ENCODE results near the gene RAB1A. TPM values are rescaled to one million over a fixed set of nuclear protein-coding genes. Genes with fewer than 3 reads are reported as not detected.

The RAB1A gene
- total RNA-seq, 2 donors from 2014 or later, result 187 to 212 TPM

GRCh38 chr2:65057054-65057375 is 72.9 kb downstream of the RAB1A start:
- DNase-seq, result no peak
- no peaks in the 10 kb centered on the region for H3K27me3 ChIP-seq
- peaks cover 6% of the 10 kb centered on the region for H3K4me1 ChIP-seq
- H3K9me3 ChIP-seq, result no peaks in the 10 kb centered on the region
- intact Hi-C loops (cut with DNase I), result no loop called here
- TF ChIP-seq CTCF (IDR thresholded peaks at IDR 0.05), result no peak
- H3K36me3 ChIP-seq, result no peaks in the 10 kb centered on the region
- H3K27ac ChIP-seq, result peak overlapping the region; percentile 84
- peak overlapping the region; percentile 93 for H3K4me3 ChIP-seq
- H3K9ac ChIP-seq (ENCODE audit: low read depth in 2 of 2, low read length in 2 of 2), result peak overlapping the region; percentile 83 to 92

- DNase-seq, result peak; percentile 98
- H3K4me1 ChIP-seq, result peaks cover 6% of the 10 kb centered on the region
- H3K9ac ChIP-seq (ENCODE audit: low read depth in 2 of 2, low read length in 2 of 2), result peak within 1 kb of the TSS; percentile 83 to 92
- no peak for TF ChIP-seq CTCF (IDR thresholded peaks at IDR 0.05)
- peak within 1 kb of the TSS; percentile 84 for H3K27ac ChIP-seq
- H3K4me3 ChIP-seq, result peak within 1 kb of the TSS; percentile 93
- H3K9me3 ChIP-seq, result no peaks in the 10 kb centered on the region
- intact Hi-C loops (cut with DNase I), result no loop called here
- no peaks in the 10 kb centered on the region for H3K36me3 ChIP-seq
- H3K27me3 ChIP-seq, result no peaks in the 10 kb centered on the region
These were observed 73.5 kb downstream of the RAB1A start, which contains the start of gene CEP68 for GRCh38 chr2:65056215-65057053. TSS of gene CEP68 (plus strand) at chr2:65056416. CDS start at chr2:65069445, 13,029 bp downstream.

- Histone ChIP-seq H3K27me3 (no peaks in the 10 kb centered on the region), H3K27ac (peak overlapping the region; percentile 84), H3K4me3 (peak overlapping the region; percentile 93), H3K9ac (ENCODE audit: low read depth in 2 of 2, low read length in 2 of 2) (peak overlapping the region; percentile 70 to 83), H3K36me3 (no peaks in the 10 kb centered on the region), H3K4me1 (peaks cover 6% of the 10 kb centered on the region), H3K9me3 (no peaks in the 10 kb centered on the region)
- TF ChIP-seq CTCF (IDR thresholded peaks at IDR 0.05), result no peak
- intact Hi-C loops (cut with DNase I), result no loop called here
- DNase-seq, result no peak
These were observed 74.3 kb downstream of the RAB1A start for GRCh38 chr2:65055422-65056214.

- Histone ChIP-seq H3K27ac (no peak overlapping the region), H3K4me1 (peaks cover 6% of the 10 kb centered on the region), H3K36me3 (no peaks in the 10 kb centered on the region), H3K27me3 (no peaks in the 10 kb centered on the region), H3K4me3 (no peak overlapping the region), H3K9ac (ENCODE audit: low read depth in 2 of 2, low read length in 2 of 2) (peak overlapping the region in 1 of 2 donors; percentile 83), H3K9me3 (no peaks in the 10 kb centered on the region)
- DNase-seq, result no peak
- no peak for TF ChIP-seq CTCF (IDR thresholded peaks at IDR 0.05)
- intact Hi-C loops (cut with DNase I), result no loop called here
These were observed 75.0 kb downstream of the RAB1A start for GRCh38 chr2:65054749-65055421.

GRCh38 chr2:65053199-65053598 is 76.7 kb downstream of the RAB1A start:
- TF ChIP-seq CTCF (IDR thresholded peaks at IDR 0.05), result no peak
- intact Hi-C loops (cut with DNase I), result no loop called here
- no peak overlapping the region for H3K9ac ChIP-seq (ENCODE audit: low read depth in 2 of 2, low read length in 2 of 2)
- no peaks in the 10 kb centered on the region for H3K9me3 ChIP-seq
- H3K27me3 ChIP-seq, result no peaks in the 10 kb centered on the region
- DNase-seq, result no peak
- no peak overlapping the region for H3K27ac ChIP-seq
- H3K36me3 ChIP-seq, result no peaks in the 10 kb centered on the region
- peaks cover 6% of the 10 kb centered on the region for H3K4me1 ChIP-seq
- H3K4me3 ChIP-seq, result no peak overlapping the region
